AML-193 (cell line): ENCODE results near the gene ATP5F1E.

Experiments
- DNase-seq, 2 experiments: peaks; one replicate each; lab custom pipeline; 2025; lab: John Stamatoyannopoulos, UW

The ATP5F1E gene

GRCh38 chr20:59005523-59006166 is 26.5 kb downstream of the ATP5F1E start:
- DNase-seq = no peak

- peak; percentile 56 to 57 for DNase-seq
Observed at GRCh38 chr20:59004763-59005522, 27.2 kb downstream of the ATP5F1E start.

- no peak for DNase-seq
Observed at GRCh38 chr20:59004493-59004762, 27.7 kb downstream of the ATP5F1E start.

- DNase-seq = no peak
Observed at GRCh38 chr20:59003836-59004492, 28.2 kb downstream of the ATP5F1E start.

GRCh38 chr20:59002874-59003399 is 29.2 kb downstream of the ATP5F1E start:
- DNase-seq = no peak

GRCh38 chr20:59002388-59002787 is 29.7 kb downstream of the ATP5F1E start:
- DNase-seq = no peak

- DNase-seq = no peak
Observed at GRCh38 chr20:59001449-59002171, 30.5 kb downstream of the ATP5F1E start.

GRCh38 chr20:59001068-59001448 is 31.1 kb downstream of the ATP5F1E start:
- no peak for DNase-seq

GRCh38 chr20:59000326-59000725 is 31.8 kb downstream of the ATP5F1E start:
- no peak for DNase-seq

GRCh38 chr20:58998656-58999055 is 33.5 kb downstream of the ATP5F1E start:
- DNase-seq = no peak

- no peak for DNase-seq
Observed at GRCh38 chr20:58997141-58997770, 34.9 kb downstream of the ATP5F1E start.

GRCh38 chr20:58996226-58996611 is 35.9 kb downstream of the ATP5F1E start:
- DNase-seq = no peak

- no peak for DNase-seq
Observed at GRCh38 chr20:58995461-58996225, 36.5 kb downstream of the ATP5F1E start.

- no peak for DNase-seq
Observed at GRCh38 chr20:58994390-58995159, 37.6 kb downstream of the ATP5F1E start.

- no peak for DNase-seq
Observed at GRCh38 chr20:58993332-58994248, 38.5 kb downstream of the ATP5F1E start.

- no peak for DNase-seq
Observed at GRCh38 chr20:58992911-58993310, 39.2 kb downstream of the ATP5F1E start.

GRCh38 chr20:58991715-58992114 is 40.4 kb downstream of the ATP5F1E start:
- no peak for DNase-seq

- DNase-seq = no peak
Observed at GRCh38 chr20:58990651-58991445, 41.3 kb downstream of the ATP5F1E start.

- no peak for DNase-seq
Observed at GRCh38 chr20:58989196-58989595, 42.9 kb downstream of the ATP5F1E start.
